ENCODE results near the gene MIPOL1.
"Not testable (repeated sequence)": the region's sequence is repeated elsewhere in the genome, so short reads cannot be mapped to it uniquely, and the experiment has no call there.

MIPOL1 gene

DNA sequence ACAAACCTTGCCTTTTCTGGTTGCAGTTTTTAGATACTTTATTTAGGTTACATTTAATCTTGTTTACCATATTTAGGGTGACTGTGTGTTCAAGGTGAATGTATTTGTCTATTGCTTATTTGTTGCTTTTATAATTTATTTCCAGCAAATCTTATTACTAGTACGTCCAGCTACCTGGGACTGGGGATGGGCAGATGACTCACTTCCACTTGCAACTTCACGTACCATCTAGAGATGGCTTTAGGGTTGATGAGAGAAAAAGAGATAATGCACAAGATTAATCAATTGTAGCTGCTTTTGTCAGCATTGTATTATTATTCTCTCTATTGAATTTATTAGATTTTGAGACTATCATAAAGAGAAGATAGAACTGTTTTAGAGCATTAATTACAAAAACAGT lies 5.1 kb downstream of the MIPOL1 start:
- no peak overlapping the region for H3K27ac ChIP-seq

DNA sequence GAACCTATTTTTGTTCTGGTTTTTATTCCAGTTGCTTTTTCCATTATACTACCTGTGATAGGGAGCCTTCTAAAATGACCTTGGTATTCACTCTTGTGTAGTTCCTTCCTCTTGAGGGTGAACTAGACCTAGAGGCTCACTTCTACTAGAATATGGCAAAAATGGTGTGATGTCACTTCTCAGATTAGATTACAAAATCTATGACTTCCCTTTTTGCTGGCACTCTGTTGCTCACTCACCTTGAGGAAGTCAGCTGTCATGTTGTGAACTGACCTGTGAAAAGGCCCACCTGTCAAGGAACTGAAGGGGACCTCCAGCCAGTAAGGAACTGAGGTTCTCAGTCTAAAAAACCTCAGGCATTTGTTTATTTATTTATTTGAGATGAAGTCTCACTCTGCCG lies 5.7 kb downstream of the MIPOL1 start:
- no peak overlapping the region for H3K27ac ChIP-seq
- TF ChIP-seq CTCF (conservative IDR thresholded peaks at IDR 0.05), result no peak

More for the DNA sequence above, 5.1 kb downstream of the MIPOL1 start:
- TF ChIP-seq CTCF (conservative IDR thresholded peaks at IDR 0.05), result no peak

DNA sequence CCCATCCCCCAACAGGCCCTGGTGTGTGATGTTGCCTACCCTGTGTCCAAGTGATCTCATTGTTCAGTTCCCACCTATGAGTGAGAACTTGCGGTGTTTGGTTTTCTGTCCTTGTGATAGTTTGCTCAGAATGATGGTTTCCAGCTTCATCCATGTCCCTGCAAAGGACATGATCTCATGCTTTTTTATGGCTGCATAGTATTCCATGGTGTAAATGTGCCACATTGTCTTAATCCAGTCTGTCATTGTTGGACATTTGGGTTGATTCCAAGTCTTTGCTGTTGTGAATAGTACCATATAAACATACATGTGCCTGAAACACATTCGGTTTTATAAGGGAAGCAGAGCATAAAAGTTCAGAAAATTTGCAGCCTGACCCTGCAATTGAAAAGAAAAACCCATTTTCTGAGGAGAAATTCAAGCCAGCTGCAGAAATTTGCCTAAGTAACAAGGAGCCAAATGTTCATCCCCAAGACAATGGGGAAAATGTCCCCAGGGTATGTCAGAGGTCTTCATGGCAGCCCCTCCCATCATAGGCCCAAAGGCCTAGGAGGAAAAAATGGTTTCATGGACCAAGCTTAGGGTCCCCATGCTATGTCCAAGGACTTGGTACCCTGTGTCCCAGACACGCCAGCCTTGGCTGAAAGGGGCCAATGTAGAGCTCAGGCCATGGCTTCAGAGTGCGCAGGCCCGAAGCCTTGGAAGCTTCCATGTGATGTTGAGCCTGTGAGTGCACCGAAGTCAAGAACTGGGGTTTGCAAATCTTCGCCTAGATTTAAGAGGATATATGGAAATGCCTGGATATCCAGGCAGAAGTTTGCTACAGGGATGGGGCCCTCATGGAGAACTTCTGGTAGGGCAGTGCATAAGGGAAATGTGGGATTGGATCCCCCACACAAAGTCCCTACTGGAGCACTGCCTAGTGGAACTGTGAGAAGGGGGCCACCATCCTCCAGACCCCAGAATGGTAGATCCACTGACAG lies 8.2 kb downstream of the MIPOL1 start:
- H3K27ac ChIP-seq, result not testable (repeated sequence)

DNA sequence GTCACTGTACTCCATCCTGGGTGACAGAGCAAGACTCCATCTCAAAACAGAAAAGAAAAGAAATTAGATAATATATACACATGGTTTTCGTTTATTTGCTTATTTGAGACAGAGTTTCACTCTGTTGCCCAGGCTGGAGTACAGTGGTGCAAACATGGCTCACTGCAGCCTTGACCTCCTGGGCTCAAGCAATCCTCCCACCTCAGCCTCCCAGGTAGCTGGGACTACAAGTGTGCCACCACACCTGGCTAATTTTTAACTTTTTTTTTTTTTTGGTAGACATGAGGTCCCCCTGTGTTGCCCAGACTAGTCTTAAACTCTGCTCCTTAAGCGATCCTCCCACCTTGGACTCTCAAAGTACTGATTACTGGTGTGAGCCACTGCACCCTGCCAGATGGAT lies 11.9 kb downstream of the MIPOL1 start:
- H3K27ac ChIP-seq, result not testable (repeated sequence)

DNA sequence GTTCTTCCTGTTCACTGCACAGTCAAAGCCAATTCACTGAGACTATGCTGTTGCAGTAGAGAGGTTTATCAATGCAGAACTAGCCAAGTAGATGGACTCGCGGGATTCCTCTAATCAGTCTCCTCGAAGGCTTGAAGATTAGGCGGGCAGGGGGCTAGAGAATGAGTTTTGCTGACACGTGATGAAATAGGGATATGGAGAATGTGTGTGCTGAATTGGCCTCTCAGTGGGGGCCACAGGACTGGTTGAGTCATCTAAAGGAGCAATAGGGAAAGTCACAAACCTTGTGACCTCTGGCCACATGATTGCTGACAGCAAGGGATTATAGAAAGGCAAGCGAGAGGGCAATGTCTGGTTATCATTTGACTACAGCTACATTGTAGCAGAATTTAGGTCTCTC lies 12.7 kb downstream of the MIPOL1 start:
- no peak for TF ChIP-seq CTCF (conservative IDR thresholded peaks at IDR 0.05)
- no peak overlapping the region for H3K27ac ChIP-seq

- no peak for TF ChIP-seq CTCF (conservative IDR thresholded peaks at IDR 0.05)
- no peak overlapping the region for H3K27ac ChIP-seq
Observed at GRCh38 chr14:37213016-37213415, 15.3 kb downstream of the MIPOL1 start.

DNA sequence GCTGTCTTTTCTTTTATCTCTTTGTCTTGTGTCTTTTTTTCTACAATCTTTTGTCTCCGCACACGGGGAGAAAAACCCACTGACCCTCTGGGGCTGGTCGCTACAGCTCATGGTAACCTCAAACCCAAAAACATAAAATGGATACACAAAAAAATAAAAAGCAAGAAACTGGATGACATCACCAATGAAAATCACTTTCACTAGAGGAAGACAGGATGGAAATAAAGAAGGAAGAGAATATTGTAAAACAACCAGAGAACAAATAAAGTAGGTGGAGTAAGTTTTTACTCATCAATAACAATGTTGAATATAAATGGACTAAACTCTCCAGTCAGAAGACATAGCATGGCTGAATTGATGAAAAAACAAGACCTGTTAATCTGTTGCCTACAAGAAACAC lies 17.6 kb downstream of the MIPOL1 start:
- no peak for TF ChIP-seq CTCF (conservative IDR thresholded peaks at IDR 0.05)
- H3K27ac ChIP-seq, result no peak overlapping the region

- no peak for TF ChIP-seq CTCF (conservative IDR thresholded peaks at IDR 0.05)
- no peak overlapping the region for H3K27ac ChIP-seq
Observed at GRCh38 chr14:37221073-37221472, 23.3 kb downstream of the MIPOL1 start.

All from VCaP (cell line).